GM12878 (cell line): Measurements from ENCODE around the gene SGK2. TPM values are rescaled to one million over a fixed set of nuclear protein-coding genes. Genes with fewer than 3 reads are reported as not detected.

ENCODE experiments used
- BMI1 ChIP-seq: fragments of 450-650 bp; IDR thresholded peaks from 2 replicates; pipeline ENCODE4 v1.6.1; 2016; ENCODE audit warnings: mild to moderate bottlenecking, moderate library complexity, borderline replicate concordance
- CBX3 ChIP-seq: fragments of 200-600 bp; sonication (generic); IDR thresholded peaks from 2 replicates; pipeline ENCODE4 v1.6.1; 2016; ENCODE audit warnings: low read depth, borderline replicate concordance
- CEBPB ChIP-seq, 2 experiments: fragments of 150-350 bp in 1 of 2; IDR thresholded peaks; 2 replicates each; pipeline ENCODE4 v1.6.1; 2012 to 2014; ENCODE audit warnings: low read depth in 2 of 2, low read length in 2 of 2, borderline replicate concordance in 1 of 2, inconsistent platforms in 1 of 2
- CHD2 ChIP-seq: IDR thresholded peaks from 2 replicates; pipeline ENCODE4 v1.6.1; 2011; ENCODE audit warnings: low read depth, low read length, improper control_type of control experiment, borderline replicate concordance
- CREM ChIP-seq: IDR thresholded peaks from 2 replicates; pipeline ENCODE4 v1.6.1; 2014; ENCODE audit warnings: antibody characterized with exemption, low read depth
- EGR1 ChIP-seq, 2 experiments: IDR thresholded peaks; 1 replicate in 1 of 2; 2 replicates in 1 of 2; pipeline ENCODE4 v1.6.1; 2011 to 2012; ENCODE audit warnings: low read depth in 2 of 2, low read length in 2 of 2, borderline replicate concordance in 1 of 2, mild to moderate bottlenecking in 1 of 2, moderate library complexity in 1 of 2
- HDGF ChIP-seq: fragments of 450-650 bp; IDR thresholded peaks from 2 replicates; pipeline ENCODE4 v1.6.1; 2016; ENCODE audit warnings: antibody characterized with exemption
- JUNB ChIP-seq: IDR thresholded peaks from 2 replicates; pipeline ENCODE4 v1.6.1; 2016; ENCODE audit warnings: antibody characterized with exemption, mild to moderate bottlenecking
- NFIC ChIP-seq: IDR thresholded peaks from 2 replicates; pipeline ENCODE4 v1.6.1; 2012; ENCODE audit warnings: low read depth, mild to moderate bottlenecking, inconsistent platforms, low read length, moderate library complexity
- NRF1 ChIP-seq: conservative IDR thresholded peaks from 2 replicates; pipeline ENCODE4 v1.6.1; 2011; ENCODE audit warnings: mild to moderate bottlenecking, low read depth, low read length, improper control_type of control experiment
- PAX8 ChIP-seq: fragments of 450-650 bp; IDR thresholded peaks from 2 replicates; pipeline ENCODE4 v1.6.1; 2017; ENCODE audit warnings: mild to moderate bottlenecking, moderate library complexity
- POLR2AphosphoS5 ChIP-seq: IDR thresholded peaks from 2 replicates; pipeline ENCODE4 v1.6.1; 2011; ENCODE audit warnings: mild to moderate bottlenecking, low read length, inconsistent platforms
- RAD51 ChIP-seq: fragments of 450-650 bp; IDR thresholded peaks from 2 replicates; pipeline ENCODE4 v1.6.1; 2016; ENCODE audit warnings: moderate library complexity, mild to moderate bottlenecking, inconsistent platforms
- RB1 ChIP-seq: fragments of 450-650 bp; formaldehyde crosslinking; IDR thresholded peaks from 2 replicates; pipeline ENCODE4 v1.6.1; 2017; ENCODE audit warnings: mild to moderate bottlenecking, borderline replicate concordance
- RFX5 ChIP-seq: IDR thresholded peaks from 2 replicates; pipeline ENCODE4 v1.6.1; 2011; ENCODE audit warnings: low read depth, low read length, improper control_type of control experiment
- SMAD5 ChIP-seq: IDR thresholded peaks from 2 replicates; pipeline ENCODE4 v1.6.1; 2016; ENCODE audit warnings: antibody characterized with exemption, low read depth
- YBX1 ChIP-seq: fragments of 450-650 bp; IDR thresholded peaks from 2 replicates; pipeline ENCODE4 v1.6.1; 2016; ENCODE audit warnings: antibody characterized with exemption
- YY1 ChIP-seq: IDR thresholded peaks from 2 replicates; pipeline ENCODE4 v1.6.1; 2011; ENCODE audit warnings: low read depth, mild to moderate bottlenecking, low read length
- ZZZ3 ChIP-seq: IDR thresholded peaks from 2 replicates; pipeline ENCODE4 v1.6.1; 2011; ENCODE audit warnings: low read depth; ENCODE audit not compliant: control insufficient read depth, insufficient read length
- polyA plus RNA-seq, 11 experiments: library from polyadenylated mRNA; depleted of rRNA in 4 of 11; unstranded in 6 of 11; stranded (reverse) in 5 of 11; fragments of >200 nt; fragmentation: Nextera tagmentation in 4 of 11; fragmentation: Illumina TruSeq in 1 of 11; extraction: Ambion mirVana in 4 of 11; extraction: Trizol in 1 of 11; gene quantifications; 1 replicate in 1 of 11; 2 replicates in 10 of 11; pipeline versions ENCODE4 v1.2.1 to v1.2.3, GENCODE V29; 2011 to 2016; ENCODE audit warnings: inconsistent platforms in 2 of 11, missing spikeins in 2 of 11, low read depth in 1 of 11
- total RNA-seq, 4 experiments: library from RNA; depleted of rRNA in 3 of 4; stranded (reverse); fragments of >200 nt in 3 of 4; fragmentation: Illumina TruSeq in 1 of 4; extraction: Trizol in 1 of 4; gene quantifications; 2 replicates each; pipeline versions ENCODE4 v1.2.1 to v1.2.3, GENCODE V29; 2013 to 2021
- TF ChIP-seq, protein P1 (sequence below): fragments of 450-650 bp; formaldehyde crosslinking; IDR thresholded peaks from 2 replicates; pipeline ENCODE4 v1.4.0; 2020; ENCODE audit warnings: mild to moderate bottlenecking, moderate library complexity
- TF ChIP-seq, protein P2 (sequence below): fragments of 450-650 bp; IDR thresholded peaks from 2 replicates; pipeline ENCODE4 v1.6.1; 2016; ENCODE audit warnings: mild to moderate bottlenecking
- TF ChIP-seq, protein P3 (sequence below): IDR thresholded peaks from 2 replicates; pipeline ENCODE4 v1.6.1; 2012; ENCODE audit warnings: low read depth, low read length, improper control_type of control experiment

SGK2 gene
- total and polyA plus RNA-seq, 10 of the 15 experiments (the other 5 are each of a cell fraction or from before 2014, with no cell fraction given): 0.04 to 0.96 (median 0.22) TPM; not detected in 3

DNA sequence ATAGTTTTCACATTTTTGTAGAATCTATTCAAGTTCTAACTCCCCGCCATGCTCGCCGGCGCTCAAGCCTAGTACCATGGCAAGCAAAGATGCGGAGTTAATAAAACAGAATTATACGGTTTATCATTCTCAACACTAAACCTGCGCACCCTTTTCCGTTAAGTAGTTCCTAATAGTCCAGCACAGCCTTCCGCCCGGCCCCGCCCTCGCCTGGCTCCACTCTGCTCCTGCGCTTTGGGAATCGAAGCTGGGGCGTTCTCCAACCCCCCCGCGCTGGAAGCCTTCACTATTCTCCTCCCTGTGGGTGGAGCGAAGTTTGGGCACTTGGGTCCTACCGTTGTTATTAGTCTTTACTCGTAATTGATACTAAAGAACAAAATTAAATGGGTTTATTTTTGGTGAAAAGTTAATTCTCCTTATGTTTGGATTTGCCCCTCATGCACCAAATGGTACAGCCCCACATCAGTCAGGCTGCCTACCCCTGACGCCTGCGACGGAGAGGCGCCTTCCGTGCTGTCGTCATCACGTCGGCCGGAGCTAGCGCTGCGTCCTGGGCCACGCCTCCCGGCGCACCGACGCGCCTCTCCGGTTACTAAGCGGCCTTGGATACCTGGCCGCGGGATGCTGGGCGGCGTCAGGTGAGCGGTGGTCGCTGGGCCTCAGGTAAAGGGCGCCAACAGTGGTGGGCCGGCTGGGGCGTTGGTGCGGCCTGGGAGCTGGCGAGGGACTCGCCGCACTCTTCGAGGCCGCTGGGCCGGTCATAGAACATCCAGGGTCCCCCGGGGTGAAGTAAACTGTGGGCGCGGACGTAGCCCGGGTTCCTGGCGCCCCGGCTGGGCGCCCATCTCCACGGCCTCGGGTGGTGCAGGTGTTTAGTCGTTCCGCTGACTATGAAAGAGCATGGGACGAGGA is 31.8 kb downstream of the SGK2 start, which contains the start of gene IFT52 (continued):
- TF ChIP-seq, protein P1, sequence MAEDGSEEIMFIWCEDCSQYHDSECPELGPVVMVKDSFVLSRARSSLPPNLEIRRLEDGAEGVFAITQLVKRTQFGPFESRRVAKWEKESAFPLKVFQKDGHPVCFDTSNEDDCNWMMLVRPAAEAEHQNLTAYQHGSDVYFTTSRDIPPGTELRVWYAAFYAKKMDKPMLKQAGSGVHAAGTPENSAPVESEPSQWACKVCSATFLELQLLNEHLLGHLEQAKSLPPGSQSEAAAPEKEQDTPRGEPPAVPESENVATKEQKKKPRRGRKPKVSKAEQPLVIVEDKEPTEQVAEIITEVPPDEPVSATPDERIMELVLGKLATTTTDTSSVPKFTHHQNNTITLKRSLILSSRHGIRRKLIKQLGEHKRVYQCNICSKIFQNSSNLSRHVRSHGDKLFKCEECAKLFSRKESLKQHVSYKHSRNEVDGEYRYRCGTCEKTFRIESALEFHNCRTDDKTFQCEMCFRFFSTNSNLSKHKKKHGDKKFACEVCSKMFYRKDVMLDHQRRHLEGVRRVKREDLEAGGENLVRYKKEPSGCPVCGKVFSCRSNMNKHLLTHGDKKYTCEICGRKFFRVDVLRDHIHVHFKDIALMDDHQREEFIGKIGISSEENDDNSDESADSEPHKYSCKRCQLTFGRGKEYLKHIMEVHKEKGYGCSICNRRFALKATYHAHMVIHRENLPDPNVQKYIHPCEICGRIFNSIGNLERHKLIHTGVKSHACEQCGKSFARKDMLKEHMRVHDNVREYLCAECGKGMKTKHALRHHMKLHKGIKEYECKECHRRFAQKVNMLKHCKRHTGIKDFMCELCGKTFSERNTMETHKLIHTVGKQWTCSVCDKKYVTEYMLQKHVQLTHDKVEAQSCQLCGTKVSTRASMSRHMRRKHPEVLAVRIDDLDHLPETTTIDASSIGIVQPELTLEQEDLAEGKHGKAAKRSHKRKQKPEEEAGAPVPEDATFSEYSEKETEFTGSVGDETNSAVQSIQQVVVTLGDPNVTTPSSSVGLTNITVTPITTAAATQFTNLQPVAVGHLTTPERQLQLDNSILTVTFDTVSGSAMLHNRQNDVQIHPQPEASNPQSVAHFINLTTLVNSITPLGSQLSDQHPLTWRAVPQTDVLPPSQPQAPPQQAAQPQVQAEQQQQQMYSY (CRISPR knock-in tag): no peak
- TF ChIP-seq SMAD5 (no peak), NFIC (0 out of 2 replicates have a peak, but pooled peaks have one; percentile 44), POLR2AphosphoS5 (0 out of 2 replicates have a peak, but pooled peaks have one; percentile 25), NRF1 (peak; percentile 26; the same call in 1 of the 2 replicates), JUNB (no peak), YBX1 (no peak), RFX5 (no peak), PAX8 (no peak), BMI1 (no peak; the same call in 1 of the 2 replicates), EGR1 (IDR thresholded peaks at IDR 0.05; ENCODE audit: borderline replicate concordance in 1 of 2, low read depth in 2 of 2, low read length in 2 of 2) (peak; percentile 45 to 93; a peak in 2 of 3 replicates), CHD2 (no peak), CEBPB (IDR thresholded peaks at IDR 0.05; ENCODE audit: borderline replicate concordance in 1 of 2, low read depth in 2 of 2, low read length in 2 of 2) (no peak), RAD51 (no peak; the same call in 1 of the 2 replicates), HDGF (peak; percentile 81), RB1 (0 out of 2 replicates have a peak, but pooled peaks have one; percentile 91), ZZZ3 (no peak), CREM (peak; percentile 90), YY1 (0 out of 2 replicates have a peak, but pooled peaks have one; percentile 38), CBX3 (no peak)
- TF ChIP-seq, protein P2, sequence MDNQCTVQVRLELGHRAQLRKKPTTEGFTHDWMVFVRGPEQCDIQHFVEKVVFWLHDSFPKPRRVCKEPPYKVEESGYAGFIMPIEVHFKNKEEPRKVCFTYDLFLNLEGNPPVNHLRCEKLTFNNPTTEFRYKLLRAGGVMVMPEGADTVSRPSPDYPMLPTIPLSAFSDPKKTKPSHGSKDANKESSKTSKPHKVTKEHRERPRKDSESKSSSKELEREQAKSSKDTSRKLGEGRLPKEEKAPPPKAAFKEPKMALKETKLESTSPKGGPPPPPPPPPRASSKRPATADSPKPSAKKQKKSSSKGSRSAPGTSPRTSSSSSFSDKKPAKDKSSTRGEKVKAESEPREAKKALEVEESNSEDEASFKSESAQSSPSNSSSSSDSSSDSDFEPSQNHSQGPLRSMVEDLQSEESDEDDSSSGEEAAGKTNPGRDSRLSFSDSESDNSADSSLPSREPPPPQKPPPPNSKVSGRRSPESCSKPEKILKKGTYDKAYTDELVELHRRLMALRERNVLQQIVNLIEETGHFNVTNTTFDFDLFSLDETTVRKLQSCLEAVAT: 0 out of 2 replicates have a peak, but pooled peaks have one; percentile 60
- TF ChIP-seq, protein P3, sequence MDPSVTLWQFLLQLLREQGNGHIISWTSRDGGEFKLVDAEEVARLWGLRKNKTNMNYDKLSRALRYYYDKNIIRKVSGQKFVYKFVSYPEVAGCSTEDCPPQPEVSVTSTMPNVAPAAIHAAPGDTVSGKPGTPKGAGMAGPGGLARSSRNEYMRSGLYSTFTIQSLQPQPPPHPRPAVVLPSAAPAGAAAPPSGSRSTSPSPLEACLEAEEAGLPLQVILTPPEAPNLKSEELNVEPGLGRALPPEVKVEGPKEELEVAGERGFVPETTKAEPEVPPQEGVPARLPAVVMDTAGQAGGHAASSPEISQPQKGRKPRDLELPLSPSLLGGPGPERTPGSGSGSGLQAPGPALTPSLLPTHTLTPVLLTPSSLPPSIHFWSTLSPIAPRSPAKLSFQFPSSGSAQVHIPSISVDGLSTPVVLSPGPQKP: no peak
